ENCODE measurements around the gene HPS1.
"Not testable (repeated sequence)": the region's sequence is repeated elsewhere in the genome, so short reads cannot be mapped to it uniquely, and the experiment has no call there.

- TF ChIP-seq, protein P1, sequence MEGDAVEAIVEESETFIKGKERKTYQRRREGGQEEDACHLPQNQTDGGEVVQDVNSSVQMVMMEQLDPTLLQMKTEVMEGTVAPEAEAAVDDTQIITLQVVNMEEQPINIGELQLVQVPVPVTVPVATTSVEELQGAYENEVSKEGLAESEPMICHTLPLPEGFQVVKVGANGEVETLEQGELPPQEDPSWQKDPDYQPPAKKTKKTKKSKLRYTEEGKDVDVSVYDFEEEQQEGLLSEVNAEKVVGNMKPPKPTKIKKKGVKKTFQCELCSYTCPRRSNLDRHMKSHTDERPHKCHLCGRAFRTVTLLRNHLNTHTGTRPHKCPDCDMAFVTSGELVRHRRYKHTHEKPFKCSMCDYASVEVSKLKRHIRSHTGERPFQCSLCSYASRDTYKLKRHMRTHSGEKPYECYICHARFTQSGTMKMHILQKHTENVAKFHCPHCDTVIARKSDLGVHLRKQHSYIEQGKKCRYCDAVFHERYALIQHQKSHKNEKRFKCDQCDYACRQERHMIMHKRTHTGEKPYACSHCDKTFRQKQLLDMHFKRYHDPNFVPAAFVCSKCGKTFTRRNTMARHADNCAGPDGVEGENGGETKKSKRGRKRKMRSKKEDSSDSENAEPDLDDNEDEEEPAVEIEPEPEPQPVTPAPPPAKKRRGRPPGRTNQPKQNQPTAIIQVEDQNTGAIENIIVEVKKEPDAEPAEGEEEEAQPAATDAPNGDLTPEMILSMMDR (IDR thresholded peaks at IDR 0.05): not testable (repeated sequence)
- not testable (repeated sequence) for TF ChIP-seq POLR2A (IDR thresholded peaks at IDR 0.05)
Observed at GRCh38 chr10:98383134-98383667, 63.5 kb downstream of the HPS1 start.
